ENCODE results near the gene ATP6V0D1.
A peak's percentile ranks its signal among the peaks of the same experiment; 100 is the strongest.

ATP6V0D1 gene

GRCh38 chr16:67409631-67410030, 71.3 kb downstream of the ATP6V0D1 start:
- H3K4me3 ChIP-seq (ENCODE audit: control insufficient read depth, low read depth, low read length), result no peak overlapping the region
- no peak for DNase-seq (ENCODE audit: low read depth)
- no peak for TF ChIP-seq CTCF (conservative IDR thresholded peaks at IDR 0.05; ENCODE audit: control insufficient read depth, insufficient read depth, low read depth, low read length)

DNA sequence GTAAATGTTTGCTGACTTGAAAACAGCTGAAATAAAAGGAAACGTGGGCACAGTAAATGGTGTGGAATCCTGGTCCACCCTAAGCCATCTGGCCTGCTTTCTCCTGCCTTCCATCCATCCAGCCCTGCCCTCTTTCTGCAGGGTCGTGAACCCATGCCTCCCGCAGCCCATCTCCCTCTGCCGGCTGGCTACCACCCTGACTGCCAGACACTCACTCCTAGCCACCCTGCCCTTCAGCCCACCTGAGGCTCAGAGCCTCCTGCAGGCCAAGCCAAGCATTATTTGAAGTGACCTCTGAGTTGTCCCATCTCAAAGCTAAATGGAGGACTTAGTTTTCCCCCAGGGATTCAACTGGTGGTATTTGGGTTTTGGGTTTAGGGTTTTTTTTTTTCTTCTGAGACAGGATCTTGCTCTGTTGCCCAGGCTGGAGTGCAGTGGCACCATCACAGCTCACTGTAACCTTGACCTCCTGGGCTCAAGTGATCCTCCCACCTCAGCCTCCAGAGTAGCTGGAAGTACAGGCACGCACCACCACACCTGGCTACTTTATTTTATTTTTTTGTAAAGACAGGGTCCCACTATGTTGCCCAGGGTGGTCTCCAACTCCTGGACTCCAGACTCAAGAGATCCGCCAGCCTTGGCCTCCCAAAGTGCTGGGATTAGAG, 73.0 kb downstream of the ATP6V0D1 start:
- DNase-seq (ENCODE audit: low read depth), result no peak
- peak; percentile 1 for TF ChIP-seq CTCF (conservative IDR thresholded peaks at IDR 0.05; ENCODE audit: control insufficient read depth, insufficient read depth, low read depth, low read length)
- no peak overlapping the region for H3K4me3 ChIP-seq (ENCODE audit: control insufficient read depth, low read depth, low read length)

GRCh38 chr16:67407176-67407787, 73.7 kb downstream of the ATP6V0D1 start:
- H3K4me3 ChIP-seq (ENCODE audit: control insufficient read depth, low read depth, low read length), result no peak overlapping the region

GRCh38 chr16:67406111-67406971, 74.6 kb downstream of the ATP6V0D1 start:
- H3K4me3 ChIP-seq (ENCODE audit: control insufficient read depth, low read depth, low read length), result no peak overlapping the region
- peak; percentile 94 for DNase-seq (ENCODE audit: low read depth)
- TF ChIP-seq CTCF (conservative IDR thresholded peaks at IDR 0.05; ENCODE audit: control insufficient read depth, insufficient read depth, low read depth, low read length), result no peak

More at GRCh38 chr16:67407176-67407787, 73.7 kb downstream of the ATP6V0D1 start:
- DNase-seq (ENCODE audit: low read depth), result peak; percentile 63
- TF ChIP-seq CTCF (conservative IDR thresholded peaks at IDR 0.05; ENCODE audit: control insufficient read depth, insufficient read depth, low read depth, low read length), result no peak

GRCh38 chr16:67405336-67405735, 75.6 kb downstream of the ATP6V0D1 start:
- TF ChIP-seq CTCF (conservative IDR thresholded peaks at IDR 0.05; ENCODE audit: control insufficient read depth, insufficient read depth, low read depth, low read length), result no peak
- H3K4me3 ChIP-seq (ENCODE audit: control insufficient read depth, low read depth, low read length), result no peak overlapping the region
- DNase-seq (ENCODE audit: low read depth), result no peak

GRCh38 chr16:67404740-67405226, 76.2 kb downstream of the ATP6V0D1 start:
- no peak overlapping the region for H3K4me3 ChIP-seq (ENCODE audit: control insufficient read depth, low read depth, low read length)
- TF ChIP-seq CTCF (conservative IDR thresholded peaks at IDR 0.05; ENCODE audit: control insufficient read depth, insufficient read depth, low read depth, low read length), result no peak
- DNase-seq (ENCODE audit: low read depth), result no peak
